Inferior parietal cortex (tissue), 1 donor: ENCODE measurements around the gene FGB.
A peak's percentile ranks its signal among the peaks of the same experiment; 100 is the strongest.
"Not testable (repeated sequence)": the region's sequence is repeated elsewhere in the genome, so short reads cannot be mapped to it uniquely, and the experiment has no call there.

Experiments used
- DNase-seq: peaks from one replicate; pipeline ENCODE4 v3.0.0-alpha.2; 2016; ENCODE audit errors: extremely low spot score

FGB gene

DNA sequence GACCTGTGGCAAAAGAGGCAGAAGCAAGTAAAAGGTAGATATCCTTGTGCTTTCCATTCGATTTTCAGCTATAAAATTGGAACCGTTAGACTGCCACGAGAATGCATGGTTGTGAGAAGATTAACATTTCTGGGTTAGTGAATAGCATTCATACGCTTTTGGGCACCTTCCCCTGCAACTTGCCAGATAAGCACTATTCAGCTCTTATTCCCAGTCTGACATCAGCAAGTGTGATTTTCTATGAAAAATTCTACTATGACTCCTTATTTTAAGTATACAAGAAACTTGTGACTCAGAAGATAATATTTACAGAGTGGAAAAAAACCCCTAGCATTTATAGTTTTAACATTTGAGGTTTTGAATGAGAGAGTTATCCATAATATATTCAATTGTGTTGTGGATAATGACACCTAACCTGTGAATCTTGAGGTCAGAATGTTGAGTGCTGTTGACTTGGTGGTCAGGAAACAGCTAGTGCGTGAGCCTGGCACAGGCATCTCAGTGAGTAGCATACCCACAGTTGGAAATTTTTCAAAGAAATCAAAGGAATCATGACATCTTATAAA lies 3.9 kb downstream of the FGB start:
- no peak for DNase-seq

DNA sequence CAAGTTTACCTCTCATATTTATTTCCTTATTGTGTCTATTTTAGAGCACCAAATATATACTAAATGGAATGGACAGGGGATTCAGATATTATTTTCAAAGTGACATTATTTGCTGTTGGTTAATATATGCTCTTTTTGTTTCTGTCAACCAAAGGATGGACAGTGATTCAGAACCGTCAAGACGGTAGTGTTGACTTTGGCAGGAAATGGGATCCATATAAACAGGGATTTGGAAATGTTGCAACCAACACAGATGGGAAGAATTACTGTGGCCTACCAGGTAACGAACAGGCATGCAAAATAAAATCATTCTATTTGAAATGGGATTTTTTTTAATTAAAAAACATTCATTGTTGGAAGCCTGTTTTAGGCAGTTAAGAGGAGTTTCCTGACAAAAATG lies 6.2 kb downstream of the FGB start:
- DNase-seq = no peak

DNA sequence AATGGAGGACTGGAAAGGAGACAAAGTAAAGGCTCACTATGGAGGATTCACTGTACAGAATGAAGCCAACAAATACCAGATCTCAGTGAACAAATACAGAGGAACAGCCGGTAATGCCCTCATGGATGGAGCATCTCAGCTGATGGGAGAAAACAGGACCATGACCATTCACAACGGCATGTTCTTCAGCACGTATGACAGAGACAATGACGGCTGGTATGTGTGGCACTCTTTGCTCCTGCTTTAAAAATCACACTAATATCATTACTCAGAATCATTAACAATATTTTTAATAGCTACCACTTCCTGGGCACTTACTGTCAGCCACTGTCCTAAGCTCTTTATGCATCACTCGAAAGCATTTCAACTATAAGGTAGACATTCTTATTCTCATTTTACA lies 6.8 kb downstream of the FGB start:
- DNase-seq = no peak

DNA sequence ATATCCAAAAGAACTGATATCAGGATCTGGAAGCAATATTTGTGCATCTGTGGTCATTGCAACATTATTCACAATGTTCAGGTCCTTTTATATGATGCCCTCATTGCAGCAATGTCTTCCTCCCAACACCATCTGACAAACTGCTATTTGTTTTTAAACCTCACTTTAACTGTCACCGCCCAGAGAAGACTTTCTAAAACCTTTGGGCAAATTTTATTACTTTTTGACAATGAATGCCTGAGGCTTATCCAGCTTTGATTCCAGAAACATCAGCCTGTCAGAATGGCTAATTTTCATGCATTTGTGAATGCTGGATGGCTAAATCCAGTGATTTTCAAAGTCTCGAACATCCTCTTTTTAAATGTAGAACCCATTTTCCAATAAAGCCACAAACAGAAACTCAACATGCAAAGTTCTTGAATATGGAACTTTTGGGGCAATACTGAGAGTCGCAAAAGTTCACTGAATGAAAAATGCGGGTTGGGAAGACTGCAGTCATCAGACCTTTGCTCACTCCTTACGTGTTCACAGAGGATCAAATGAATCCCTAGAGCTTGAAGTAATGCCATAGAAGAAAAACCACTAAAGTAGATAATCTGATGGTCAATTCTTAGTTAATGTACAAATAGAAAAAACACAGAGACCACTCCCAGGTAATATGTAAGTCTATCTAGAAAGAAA lies 10.5 kb downstream of the FGB start:
- DNase-seq = no peak

DNA sequence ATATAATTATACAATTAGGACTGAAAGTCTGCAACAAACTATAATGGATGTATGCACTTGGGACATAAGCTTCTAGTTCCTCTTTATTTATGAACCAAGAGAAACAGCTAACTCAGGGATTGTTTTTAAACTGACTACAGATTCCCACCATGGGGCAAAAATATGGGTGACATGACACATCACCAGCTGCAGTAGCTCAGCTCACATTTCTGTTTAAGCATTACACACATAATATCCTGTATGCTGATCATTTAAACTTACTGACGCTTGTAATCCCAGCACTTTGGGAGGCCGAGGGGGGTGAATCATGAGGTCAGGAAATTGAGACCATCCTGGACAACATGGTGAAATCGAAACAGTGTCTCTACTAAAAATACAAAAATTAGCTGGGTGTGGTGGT lies 11.5 kb downstream of the FGB start:
- no peak for DNase-seq

DNA sequence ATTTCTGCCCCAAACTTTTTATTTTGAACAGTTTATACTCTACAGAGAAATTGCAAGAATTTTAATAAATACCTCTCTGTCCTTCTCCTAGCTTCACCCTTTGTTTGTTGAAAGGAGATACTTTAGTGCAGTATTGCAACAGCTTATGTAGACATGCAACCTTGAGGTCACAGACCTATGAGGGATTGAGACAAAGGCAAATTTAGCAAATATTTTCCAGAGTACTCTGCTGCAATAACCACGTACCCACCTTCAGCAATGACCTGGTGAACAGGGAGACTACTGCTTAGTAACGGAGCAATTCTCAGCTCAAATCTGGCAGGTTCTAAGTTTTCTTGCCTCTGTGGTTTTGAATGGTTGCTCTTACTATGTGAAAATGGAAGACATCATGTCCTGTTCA lies 14.5 kb downstream of the FGB start:
- DNase-seq = no peak

DNA sequence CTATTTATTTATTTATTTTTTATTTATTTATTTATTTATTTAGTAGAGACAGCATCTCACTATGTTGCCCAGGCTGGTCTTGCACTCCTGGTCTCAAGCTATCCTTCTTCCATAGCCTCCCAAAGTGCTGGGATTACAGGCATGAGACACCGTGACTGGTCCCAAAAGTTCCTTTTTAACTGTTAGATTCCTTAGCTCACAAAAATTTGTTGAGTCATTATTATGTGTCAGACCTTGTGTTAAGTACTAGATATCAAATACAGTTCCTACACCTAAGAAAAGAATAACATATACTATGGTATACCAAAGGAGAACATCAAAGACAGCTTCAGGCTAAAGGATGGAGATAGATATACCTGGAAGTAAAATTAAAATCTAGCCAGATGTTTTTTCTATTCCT lies 16.1 kb downstream of the FGB start:
- no peak for DNase-seq

DNA sequence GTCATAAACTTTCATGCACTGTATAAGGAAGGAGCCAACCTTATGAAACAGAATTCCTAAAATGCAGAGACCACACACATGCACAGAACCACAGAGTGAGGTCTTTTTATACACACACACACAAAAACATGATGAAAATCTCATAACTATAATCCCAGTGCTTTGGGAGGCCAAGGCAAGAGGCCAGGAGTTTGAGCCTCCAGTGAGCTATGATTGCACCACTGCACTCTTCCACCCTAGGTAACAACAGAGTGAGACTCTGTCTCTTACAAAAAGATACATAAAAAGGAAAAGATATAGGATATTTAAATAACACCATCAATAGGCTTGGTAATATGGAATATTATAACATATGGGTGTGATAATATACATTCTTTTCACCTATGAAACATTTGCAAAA lies 17.1 kb downstream of the FGB start:
- DNase-seq = no peak

DNA sequence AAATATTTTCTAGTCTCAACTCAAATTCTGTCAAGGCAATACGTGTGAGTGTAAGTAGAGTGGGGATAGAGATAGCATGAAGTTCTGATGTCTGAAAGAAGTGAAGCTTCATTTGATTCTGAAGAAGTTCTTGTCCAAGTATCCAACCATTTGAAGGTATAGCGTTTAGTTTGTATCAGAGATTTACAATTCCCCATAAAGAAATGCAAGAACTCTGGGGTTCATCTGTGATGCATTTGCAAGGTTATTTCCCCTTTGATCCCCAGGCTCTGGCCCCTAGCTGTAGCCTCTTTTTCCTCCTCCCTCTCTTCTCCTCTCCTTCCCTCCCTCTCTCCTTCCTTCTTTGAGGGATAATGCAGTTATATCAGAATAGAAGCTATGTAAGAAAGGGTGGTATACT lies 19.9 kb downstream of the FGB start:
- no peak for DNase-seq

DNA sequence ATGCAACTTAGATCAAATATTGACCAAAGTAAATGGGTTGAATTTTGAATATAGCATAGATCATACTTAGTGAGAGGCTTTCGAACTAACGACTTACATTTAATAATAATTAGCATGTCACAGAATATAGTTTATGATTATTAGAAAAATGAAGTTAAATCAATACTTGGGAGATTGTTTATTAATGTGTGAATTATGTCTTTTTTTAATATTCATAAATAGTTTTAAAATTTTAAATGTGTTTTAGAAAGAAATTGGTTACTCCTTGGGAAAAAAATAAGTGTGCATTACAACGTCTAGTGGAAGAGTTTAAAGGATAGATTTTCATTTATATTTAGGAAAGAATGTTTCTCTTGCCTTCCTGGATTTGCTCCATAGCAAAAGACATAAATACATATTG lies 20.4 kb downstream of the FGB start:
- no peak for DNase-seq

DNA sequence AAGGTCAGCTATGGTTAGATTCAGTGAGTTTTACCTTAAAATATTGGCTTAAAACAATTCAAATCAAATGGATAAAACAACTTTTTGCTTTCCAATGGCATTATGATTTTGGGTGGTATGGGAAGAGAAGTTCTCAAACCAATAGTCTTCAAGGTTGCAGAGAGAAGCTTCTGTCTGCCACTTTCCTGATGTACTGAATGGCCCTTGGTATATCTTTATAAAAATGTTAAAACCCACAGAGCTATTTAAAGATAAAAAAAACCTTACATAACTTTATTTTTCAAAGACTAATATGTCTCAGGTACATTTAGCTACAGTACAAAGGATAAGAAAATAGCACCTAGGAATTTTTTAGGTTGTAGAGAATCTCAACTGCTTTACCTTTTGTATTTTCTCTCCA lies 20.9 kb downstream of the FGB start:
- DNase-seq = no peak

DNA sequence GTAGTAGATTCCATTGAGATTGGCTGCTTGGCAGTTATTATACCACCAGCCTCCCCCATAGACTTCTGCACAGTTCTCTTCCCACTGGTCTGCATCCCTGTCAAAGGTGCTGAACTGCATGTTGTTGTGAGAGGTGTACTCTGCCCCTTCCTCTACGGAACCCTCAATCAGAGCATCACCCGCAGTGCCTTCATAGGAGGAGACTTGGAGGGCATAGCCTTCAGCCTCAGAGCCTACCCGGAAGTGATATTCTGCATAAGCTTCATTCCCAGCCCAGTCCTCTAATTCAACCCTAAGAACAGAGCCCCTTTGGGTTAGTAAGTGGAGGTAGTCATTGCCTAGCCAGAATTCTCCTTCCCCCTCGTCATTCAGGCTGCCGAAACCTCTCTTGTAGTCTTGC lies 21.4 kb downstream of the FGB start:
- DNase-seq = no peak

DNA sequence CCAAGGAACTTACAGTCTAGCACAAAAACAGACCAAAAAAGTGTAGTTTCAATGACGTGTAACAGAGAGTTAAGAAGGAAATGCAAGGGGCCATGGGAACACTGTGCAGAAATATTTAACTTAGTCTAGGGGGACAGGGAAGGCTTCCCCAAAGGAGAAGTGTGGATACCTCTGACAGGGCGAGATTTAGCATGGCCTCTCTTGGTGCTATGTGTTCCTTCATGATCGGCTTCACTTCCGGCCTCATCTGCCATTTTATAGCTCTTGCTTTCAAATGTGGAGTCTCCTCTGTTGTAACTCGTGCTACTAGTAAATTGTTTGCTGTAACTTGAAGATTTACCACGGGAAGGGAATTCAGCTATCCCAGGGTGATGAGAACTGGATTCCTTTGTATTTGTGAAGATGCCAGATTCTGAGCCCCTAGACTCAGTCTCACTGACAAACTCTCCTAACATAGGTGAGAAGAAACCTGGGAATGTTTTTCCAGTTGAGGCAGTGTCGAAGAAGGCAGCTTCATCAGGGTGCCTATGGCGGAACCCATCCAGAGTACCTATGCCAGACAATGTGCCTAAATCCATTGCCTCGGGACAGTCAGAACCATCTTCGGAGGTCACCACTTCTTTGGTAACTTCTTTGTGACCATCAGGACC lies 22.7 kb downstream of the FGB start:
- no peak for DNase-seq

DNA sequence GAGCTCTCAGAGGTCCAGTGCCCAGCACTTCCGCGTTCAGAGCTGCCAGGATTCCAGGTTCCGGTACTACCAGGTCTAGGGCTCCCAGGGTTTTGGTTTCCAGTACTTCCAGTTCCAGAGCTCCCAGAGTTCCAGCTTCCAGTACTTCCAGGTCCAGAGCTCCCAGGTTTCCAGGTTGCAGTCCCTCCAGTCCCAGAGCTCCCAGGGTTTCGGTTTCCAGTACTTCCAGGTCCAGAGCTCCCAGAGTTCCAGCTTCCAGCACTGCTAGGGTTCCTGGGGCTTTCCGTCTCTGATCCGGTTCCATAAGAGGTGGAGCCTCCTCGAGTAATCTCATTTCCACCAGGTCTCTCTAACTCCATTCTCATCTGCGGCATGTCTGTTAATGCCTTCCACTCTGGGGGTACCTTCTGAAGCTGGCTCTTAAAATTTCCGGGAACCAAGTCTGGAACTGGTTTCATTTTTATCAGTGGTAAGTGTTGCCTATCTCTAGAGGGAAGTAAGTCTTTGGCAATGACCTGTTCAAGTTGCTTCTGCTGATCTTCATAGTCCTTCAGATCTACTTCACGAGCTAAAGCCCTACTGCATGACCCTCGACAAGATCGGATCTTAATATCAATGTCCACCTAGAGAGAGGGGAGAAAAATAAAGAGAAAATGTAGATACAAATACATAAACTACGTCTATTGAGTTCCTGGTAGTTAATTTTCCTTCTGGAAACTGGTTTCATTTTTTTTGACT lies 23.7 kb downstream of the FGB start:
- DNase-seq = no peak

DNA sequence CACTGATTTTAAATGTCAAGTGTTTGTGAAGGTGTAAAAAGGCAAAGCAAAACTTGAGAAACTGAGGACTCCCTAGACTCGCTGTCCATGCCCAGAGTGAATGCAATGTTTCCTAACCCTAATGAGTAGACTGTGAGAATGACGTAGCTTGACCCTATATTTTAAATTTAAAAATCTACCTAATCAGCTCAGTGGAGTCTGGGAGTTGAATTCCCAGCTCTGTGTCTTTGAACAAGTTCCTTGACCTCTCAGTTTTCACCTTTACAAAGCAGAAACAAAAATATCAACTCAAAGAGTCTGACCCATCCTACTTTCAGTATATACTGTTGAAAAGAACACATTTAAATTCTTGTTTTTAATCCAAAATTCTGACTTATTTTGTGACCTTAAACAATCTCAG lies 25.4 kb downstream of the FGB start:
- no peak for DNase-seq

DNA sequence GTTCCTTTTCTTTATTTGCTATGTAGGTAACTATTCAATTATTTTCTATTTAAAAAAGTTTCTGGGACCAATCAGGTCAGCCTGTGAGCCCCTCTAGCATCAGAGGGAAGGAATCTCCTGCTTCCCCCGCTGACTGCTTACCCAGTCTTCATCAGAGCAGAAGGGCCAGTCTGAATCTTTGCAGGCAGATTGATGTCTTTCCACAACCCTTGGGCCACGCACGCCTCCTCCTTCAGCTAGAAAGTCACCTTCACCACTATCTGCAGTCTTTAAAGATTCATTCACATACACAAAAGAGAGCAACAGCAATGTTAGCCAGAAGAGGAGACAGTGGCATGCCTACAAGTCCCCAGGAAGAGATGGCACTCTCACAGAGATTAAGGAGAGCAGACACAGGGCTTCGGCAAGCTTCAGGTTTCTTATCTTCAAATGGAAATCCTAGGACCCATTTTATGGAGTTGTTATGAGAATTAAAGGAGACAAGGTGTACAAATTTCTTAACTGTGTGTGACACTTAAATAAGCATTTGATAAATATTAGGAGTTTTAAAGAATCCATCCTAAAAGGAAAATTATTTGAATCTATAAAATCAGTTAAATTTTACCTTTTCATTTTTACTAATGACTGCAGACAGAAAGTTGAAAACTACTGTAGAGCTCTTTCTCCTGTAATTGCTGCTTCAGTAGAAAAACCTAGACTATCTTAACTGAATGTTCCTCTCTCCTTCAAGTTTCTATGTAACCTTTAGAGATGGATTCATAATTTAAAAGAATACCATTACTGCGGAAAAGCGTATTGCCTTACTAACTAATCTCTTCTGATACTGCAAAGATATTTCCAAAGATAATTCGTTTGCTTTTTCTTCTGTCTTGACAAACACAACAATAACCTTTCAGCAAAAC lies 26.7 kb downstream of the FGB start:
- DNase-seq = no peak

DNA sequence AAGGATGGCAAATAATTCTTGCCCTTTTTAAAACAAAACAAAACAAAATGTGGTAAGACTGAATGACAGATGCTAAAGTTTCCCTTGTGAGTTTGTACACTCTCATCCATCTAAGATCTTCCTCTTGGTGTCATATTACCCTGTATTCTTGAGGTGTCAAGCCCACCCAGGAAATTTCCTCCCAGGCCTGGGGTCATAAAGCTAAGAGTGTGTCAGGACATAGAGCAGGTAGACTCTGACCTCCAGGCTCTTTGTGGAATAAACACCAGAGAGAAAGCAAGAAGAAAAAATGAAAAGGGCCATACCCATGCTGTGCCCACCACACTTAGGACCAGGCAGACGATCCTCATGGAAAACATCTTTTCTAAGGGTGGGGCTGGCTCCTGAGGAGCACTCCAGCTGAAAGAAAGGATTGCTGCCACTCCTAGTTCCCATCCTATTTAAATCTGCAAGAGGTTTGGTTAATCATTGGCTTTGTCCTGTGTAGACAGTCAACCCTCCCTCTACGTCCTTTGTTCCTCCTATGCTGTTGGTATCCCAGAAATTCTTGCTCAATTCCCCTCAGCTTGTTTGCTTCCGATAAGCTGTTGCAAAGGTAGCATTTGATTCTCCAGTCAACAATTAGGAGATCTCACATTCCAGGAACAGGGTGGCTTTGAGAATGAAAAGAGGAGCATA lies 27.7 kb downstream of the FGB start, which contains the start of gene FGA:
FGA (minus strand) TSS at position 414 of the 678 bp plus-strand sequence; CDS start at position 359, 55 bp downstream.
- no peak for DNase-seq

DNA sequence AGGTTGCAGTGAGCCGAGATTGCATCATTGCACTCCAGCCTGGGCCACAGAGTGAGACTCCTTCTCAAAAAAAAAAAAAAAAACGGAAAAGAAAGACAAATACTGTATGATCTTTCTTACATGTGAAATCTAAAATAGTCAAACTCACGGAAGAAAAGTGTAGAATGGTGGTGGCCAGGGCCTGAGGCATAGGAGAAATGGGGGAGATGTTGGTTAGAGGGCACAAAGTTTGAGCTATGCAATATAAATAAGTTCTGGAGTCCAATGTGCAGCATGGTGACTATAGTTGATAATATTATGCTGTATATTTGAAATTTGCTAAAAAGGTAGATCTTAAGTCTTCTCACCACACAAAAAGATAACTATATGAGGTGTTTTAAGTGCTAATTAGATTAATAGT lies 29.1 kb downstream of the FGB start:
- no peak for DNase-seq

DNA sequence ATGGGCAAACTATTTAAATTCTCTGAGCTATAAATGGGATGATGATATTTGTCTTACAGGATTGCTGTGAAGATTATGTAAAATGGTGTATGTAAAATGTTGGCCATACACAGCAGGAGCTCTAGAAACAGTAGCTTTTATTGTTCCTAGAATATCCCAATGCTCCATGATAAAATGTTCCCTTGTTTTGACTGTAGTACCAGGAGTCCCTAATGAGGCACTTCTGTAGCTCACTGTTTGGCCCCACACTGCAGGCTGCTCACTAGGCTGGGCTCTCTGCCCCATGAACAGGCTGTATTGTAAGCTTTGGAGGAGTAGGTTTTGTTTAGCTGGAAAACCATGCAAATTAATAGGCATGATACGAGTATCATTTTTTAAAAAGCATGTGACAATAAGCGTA lies 31.1 kb downstream of the FGB start:
- peak; percentile 30 for DNase-seq

DNA sequence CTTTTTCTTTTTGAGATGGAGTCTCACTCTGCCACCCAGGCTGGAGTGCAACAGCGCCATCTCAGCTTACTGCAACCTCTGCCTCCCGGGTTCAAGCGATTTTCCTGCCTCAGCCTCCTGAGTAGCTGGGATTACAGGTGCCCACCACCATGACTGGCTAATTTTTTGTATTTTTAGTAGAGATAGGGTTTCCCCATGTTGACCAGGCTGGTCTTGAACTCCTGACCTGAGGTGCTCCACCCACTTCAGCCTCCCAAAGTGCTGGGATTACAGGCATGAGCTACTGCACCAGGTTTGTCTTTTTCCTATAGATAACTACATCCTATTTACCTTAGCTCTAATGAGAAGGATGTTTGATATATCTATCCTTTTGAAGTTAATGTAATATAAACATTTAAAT lies 31.5 kb downstream of the FGB start:
- not testable (repeated sequence) for DNase-seq

DNA sequence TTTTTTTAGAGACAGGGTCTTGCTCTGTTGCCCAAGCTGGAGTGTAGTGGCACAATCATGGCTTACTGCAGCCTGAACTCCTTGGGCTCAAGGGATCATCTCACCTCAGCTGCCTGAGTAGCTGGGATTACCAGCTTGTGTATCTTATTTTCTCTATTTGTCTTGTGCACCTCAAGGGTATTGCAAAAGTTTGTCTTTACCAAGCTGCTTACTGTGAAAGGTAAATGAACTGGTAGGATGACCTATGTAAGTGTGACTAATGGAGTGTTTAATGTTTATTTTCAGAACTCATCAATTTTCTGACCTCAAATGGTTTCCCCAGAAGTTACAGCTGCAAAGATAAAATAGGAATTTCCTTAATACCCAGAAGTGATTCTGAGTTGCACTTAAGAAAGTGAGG lies 33.0 kb downstream of the FGB start:
- no peak for DNase-seq
